H1 (cell line): Measurements from ENCODE around the gene NKAIN4. TPM values are rescaled to one million over a fixed set of nuclear protein-coding genes. Genes with fewer than 3 reads are reported as not detected.
A peak's percentile ranks its signal among the peaks of the same experiment; 100 is the strongest.

Source experiments
- CTCF ChIA-PET: fragments of 300-600 bp; sonication (Branson Sonifier 250); formaldehyde crosslinking; loops from one replicate; lab custom pipeline; 2021; ENCODE audit not compliant: partially characterized antibody; lab: Charles Lee
- POLR2A ChIA-PET: fragments of 300-600 bp; sonication (Branson Sonifier 250); formaldehyde crosslinking; loops from one replicate; lab custom pipeline; 2021; ENCODE audit warnings: inconsistent platforms; ENCODE audit not compliant: partially characterized antibody; lab: Charles Lee
- DNase-seq, 2 experiments: peaks; one replicate each; pipeline versions ENCODE4 v3.0.0 to v3.0.0-alpha.2; 2010 to 2022; ENCODE audit warnings: low spot score in 2 of 2, low read depth in 1 of 2, mixed read lengths in 1 of 2
- FAIRE-seq: peaks from 2 replicates; lab custom pipeline; 2011; peaks lifted over from hg19 to GRCh38; lab: Jason Lieb, UNC
- H2AFZ ChIP-seq: 2 replicates; pipeline ENCODE4 v1.8.1; 2012; ENCODE audit warnings: low read length, inconsistent platforms
- H2AK5ac ChIP-seq: 2 replicates; pipeline ENCODE4 v1.6.1; 2013; ENCODE audit warnings: low read depth, low read length
- H2BK120ac ChIP-seq: replicated peaks from 2 replicates; pipeline ENCODE3; 2013; ENCODE audit warnings: low read depth, low read length, inconsistent platforms
- H2BK12ac ChIP-seq: 2 replicates; pipeline ENCODE4 v1.6.1; 2013; ENCODE audit warnings: low read depth, low read length
- H2BK15ac ChIP-seq: 2 replicates; pipeline ENCODE4 v1.6.1; 2013; ENCODE audit warnings: low read length
- H2BK20ac ChIP-seq: 2 replicates; pipeline ENCODE4 v1.6.1; 2013; ENCODE audit warnings: low read length
- H2BK5ac ChIP-seq: 2 replicates; pipeline ENCODE4 v1.6.1; 2013; ENCODE audit warnings: low read depth, low read length
- H3K14ac ChIP-seq: 2 replicates; pipeline ENCODE4 v1.6.1; 2013; ENCODE audit warnings: inconsistent platforms; ENCODE audit not compliant: insufficient read length
- H3K18ac ChIP-seq: 2 replicates; pipeline ENCODE4 v1.6.1; 2013; ENCODE audit warnings: low read length; ENCODE audit errors: extremely low read depth
- H3K23ac ChIP-seq: 2 replicates; pipeline ENCODE4 v1.6.1; 2013; ENCODE audit warnings: inconsistent platforms; ENCODE audit not compliant: insufficient read length
- H3K23me2 ChIP-seq: 2 replicates; pipeline ENCODE4 v1.6.1; 2013; ENCODE audit warnings: low read depth, low read length
- H3K27ac ChIP-seq: 2 replicates; pipeline ENCODE4 v1.6.1; 2011; ENCODE audit warnings: low read depth, low read length, inconsistent platforms
- H3K27me3 ChIP-seq, 4 experiments: replicated peaks in 1 of 4; 1 replicate in 1 of 4; 2 replicates in 3 of 4; pipeline versions ENCODE4 v1.6.1 to v1.8.1; 2011 to 2013; ENCODE audit warnings: low read length in 3 of 4, mild to moderate bottlenecking in 3 of 4, inconsistent platforms in 2 of 4, mixed read lengths in 2 of 4, moderate library complexity in 1 of 4; ENCODE audit not compliant: control insufficient read depth in 3 of 4, insufficient read depth in 3 of 4; ENCODE audit errors: extremely low read depth in 1 of 4
- H3K36me3 ChIP-seq, 4 experiments: 2 replicates each; pipeline versions ENCODE4 v1.6.1 to v1.8.1; 2011 to 2013; ENCODE audit warnings: mild to moderate bottlenecking in 4 of 4, low read length in 3 of 4, moderate library complexity in 2 of 4, control low read depth in 1 of 4, inconsistent platforms in 1 of 4; ENCODE audit not compliant: insufficient read depth in 4 of 4, control insufficient read depth in 2 of 4
- H3K4ac ChIP-seq: replicated peaks from 2 replicates; pipeline ENCODE3; 2013; ENCODE audit warnings: low read length, low read depth, mixed read lengths, inconsistent platforms; ENCODE audit not compliant: insufficient read length
- H3K4me1 ChIP-seq, 4 experiments: replicated peaks in 1 of 4; 1 replicate in 1 of 4; 2 replicates in 3 of 4; pipeline versions ENCODE4 v1.6.1 to v1.8.1; 2011 to 2013; ENCODE audit warnings: low read length in 3 of 4, inconsistent platforms in 2 of 4, mixed read lengths in 1 of 4; ENCODE audit not compliant: insufficient read depth in 4 of 4, control insufficient read depth in 3 of 4
- H3K4me2 ChIP-seq, 2 experiments: 2 replicates each; pipeline versions ENCODE4 v1.6.1 to v1.8.1; 2011 to 2013; ENCODE audit warnings: low read depth in 2 of 2, low read length in 2 of 2, control low read depth in 1 of 2, inconsistent platforms in 1 of 2, mild to moderate bottlenecking in 1 of 2; ENCODE audit not compliant: insufficient read depth in 1 of 2
- H3K4me3 ChIP-seq, 4 experiments: fragments of 200-600, 300-600 bp in 1 of 4; sonication (generic), shearing (Covaris generic), sonication (Bioruptor Twin) in 1 of 4; 2 replicates each; pipeline versions ENCODE4 v1.5.1 to v1.8.1; 2011 to 2016; ENCODE audit warnings: low read length in 4 of 4, low read depth in 3 of 4, control low read depth in 2 of 4, inconsistent platforms in 2 of 4, mild to moderate bottlenecking in 2 of 4, mixed read lengths in 1 of 4, moderate library complexity in 1 of 4; ENCODE audit not compliant: insufficient read depth in 2 of 4; ENCODE audit errors: extremely low read depth in 1 of 4
- H3K56ac ChIP-seq: replicated peaks from 2 replicates; pipeline ENCODE3; 2013; ENCODE audit warnings: low read depth, mild to moderate bottlenecking, mixed read lengths, low read length, inconsistent platforms; ENCODE audit not compliant: insufficient read length
- H3K79me1 ChIP-seq: 2 replicates; pipeline ENCODE4 v1.6.1; 2013; ENCODE audit warnings: low read depth, low read length, control low read depth
- H3K79me2 ChIP-seq, 2 experiments: 2 replicates each; pipeline versions ENCODE4 v1.6.1 to v1.8.1; 2012 to 2013; ENCODE audit warnings: low read length in 2 of 2, mild to moderate bottlenecking in 2 of 2, inconsistent platforms in 1 of 2; ENCODE audit not compliant: insufficient read depth in 2 of 2, control insufficient read depth in 1 of 2
- H3K9ac ChIP-seq, 4 experiments: replicated peaks in 1 of 4; 1 replicate in 1 of 4; 2 replicates in 3 of 4; pipeline versions ENCODE4 v1.6.1 to v1.8.1; 2011 to 2013; ENCODE audit warnings: low read depth in 3 of 4, low read length in 3 of 4, control low read depth in 2 of 4, mild to moderate bottlenecking in 2 of 4, moderate library complexity in 2 of 4, inconsistent platforms in 1 of 4; ENCODE audit errors: extremely low read depth in 1 of 4
- H3K9me3 ChIP-seq, 2 experiments: 2 replicates each; pipeline versions ENCODE4 v1.6.1 to v1.8.1; 2012 to 2013; ENCODE audit warnings: mild to moderate bottlenecking in 2 of 2, moderate library complexity in 2 of 2, control low read depth in 1 of 2, inconsistent platforms in 1 of 2, low read depth in 1 of 2, low read length in 1 of 2, mixed read lengths in 1 of 2; ENCODE audit not compliant: insufficient read depth in 2 of 2
- H4K20me1 ChIP-seq, 2 experiments: replicated peaks in 1 of 2; 2 replicates each; pipeline versions ENCODE3 to v1.8.1; 2011 to 2013; ENCODE audit warnings: inconsistent platforms in 2 of 2, low read length in 2 of 2, mild to moderate bottlenecking in 1 of 2; ENCODE audit not compliant: insufficient read depth in 2 of 2, control insufficient read depth in 1 of 2
- H4K5ac ChIP-seq: 2 replicates; pipeline ENCODE4 v1.6.1; 2013; ENCODE audit warnings: low read length, low read depth, mixed read lengths, inconsistent platforms; ENCODE audit not compliant: insufficient read length
- H4K8ac ChIP-seq: 2 replicates; pipeline ENCODE4 v1.8.0; 2013; ENCODE audit warnings: mild to moderate bottlenecking, moderate library complexity, low read length, inconsistent platforms; ENCODE audit not compliant: insufficient read depth; ENCODE audit errors: extremely low read depth
- H4K91ac ChIP-seq: replicated peaks from 2 replicates; pipeline ENCODE3; 2013; ENCODE audit warnings: low read length, mixed read lengths, inconsistent platforms; ENCODE audit not compliant: insufficient read length
- CEBPB ChIP-seq: IDR thresholded peaks from 2 replicates; pipeline ENCODE4 v1.6.1; 2012; ENCODE audit warnings: low read depth, low read length
- CHD2 ChIP-seq: IDR thresholded peaks from 2 replicates; pipeline ENCODE4 v1.6.1; 2012; ENCODE audit warnings: low read length, improper control_type of control experiment
- FOSL1 ChIP-seq: IDR thresholded peaks from 2 replicates; pipeline ENCODE4 v1.6.1; 2011; ENCODE audit warnings: mild to moderate bottlenecking, low read depth, low read length, moderate library complexity; ENCODE audit not compliant: insufficient read depth
- POLR2A ChIP-seq, 2 experiments: IDR thresholded peaks; 1 replicate in 1 of 2; 2 replicates in 1 of 2; pipeline ENCODE4 v1.6.1; 2011; ENCODE audit warnings: low read depth in 2 of 2, low read length in 2 of 2, mild to moderate bottlenecking in 2 of 2; ENCODE audit errors: control extremely low read depth in 1 of 2
- WGBS, 2 experiments: shearing (Covaris generic) in 1 of 2; methylation state at CpG; one replicate each; pipeline versions ENCODE4 v1.1.6 to v1.1.7; 2013 to 2015; ENCODE audit warnings: low lambda C conversion rate in 2 of 2, mixed read lengths in 2 of 2, inconsistent platforms in 1 of 2, low coverage in 1 of 2, missing lambda C conversion rate in 1 of 2; ENCODE audit not compliant: insufficient replicate concordance in 2 of 2, insufficient coverage in 1 of 2, insufficient read length in 1 of 2; ENCODE audit errors: extremely low coverage in 1 of 2, missing lambda C conversion rate in 1 of 2; 5-methylcytosine and 5-hydroxymethylcytosine counted together
- polyA plus RNA-seq, 7 experiments: library from polyadenylated mRNA; depleted of rRNA in 3 of 7; stranded (reverse) in 5 of 7; unstranded in 2 of 7; fragments of >200 nt in 5 of 7; fragments of 200-250 nt in 2 of 7; gene quantifications; 1 replicate in 5 of 7; 2 replicates in 1 of 7; 4 replicates in 1 of 7; pipeline versions ENCODE4 v1.2.1 to v1.2.3, GENCODE V29; 2011 to 2013; ENCODE audit warnings: missing spikeins in 2 of 7, mixed read lengths in 2 of 7
- total RNA-seq: library from RNA; stranded (reverse); fragmentation: NEBNext Ultra II Directional; extraction: Animal tissue kit (Norgen Biotek cat#: 25700); gene quantifications from 2 replicates; pipeline ENCODE4 v1.2.1, GENCODE V29; 2021

The NKAIN4 gene
- total and polyA plus RNA-seq, 2 of the 8 experiments (the other 6 are each of a cell fraction or from before 2014, with no cell fraction given) = 6.9 to 17.0 TPM

DNA sequence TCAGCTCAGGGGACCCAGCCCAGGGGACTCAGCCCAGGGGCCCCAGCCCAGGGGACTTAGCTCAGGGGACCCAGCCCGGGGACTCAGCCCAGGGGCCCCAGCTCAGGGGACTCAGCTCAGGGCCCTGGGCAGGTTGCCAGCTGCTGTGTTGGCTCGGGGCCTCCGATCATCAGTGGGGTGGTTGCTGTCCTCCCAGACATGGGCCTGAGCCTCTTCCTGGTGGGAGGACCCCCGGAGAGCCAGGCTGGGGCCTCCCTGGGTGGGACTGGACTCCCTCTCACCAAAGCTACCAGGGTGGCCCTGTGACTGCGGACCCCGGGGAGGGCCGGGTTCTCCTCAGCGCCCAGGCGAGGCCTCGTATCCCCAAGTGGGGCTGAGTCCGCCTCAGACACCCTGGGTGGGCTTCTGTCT, 43.1 kb upstream of the NKAIN4 start:
- H4K8ac ChIP-seq = no peak overlapping the region; the same call in 1 of the 2 replicates
- no peak overlapping the region for H3K9ac ChIP-seq
- no peak overlapping the region for H2BK5ac ChIP-seq
- H3K18ac ChIP-seq = peak overlapping the region; percentile 48; the same call in 1 of the 2 replicates
- ChIA-PET POLR2A (interaction anchor here (0.6 to 2.8 kb wide), 5 partner anchors 44 to 73 kb away, joined by 3 to 7 read pairs (median 3); partner anchors contain the start of gene NKAIN4), CTCF (interaction anchor here (0.7 to 9.9 kb wide), 7 partner anchors 12 to 654 kb away, joined by 3 to 81 read pairs (median 9); no protein-coding TSS in a partner anchor)
- H3K56ac ChIP-seq = no peak overlapping the region
- peak overlapping the region; percentile 53 for H3K4ac ChIP-seq
- no peaks in the 10 kb centered on the region for H3K79me1 ChIP-seq
- no peak overlapping the region for H4K91ac ChIP-seq
- FAIRE-seq = no peak
- no peaks in the 10 kb centered on the region for H4K20me1 ChIP-seq
- 0 out of 2 replicates have a peak overlapping the region, but pooled peaks have one; percentile 53 for H2AK5ac ChIP-seq
- H3K36me3 ChIP-seq = no peaks in the 10 kb centered on the region
- no peak overlapping the region for H2BK20ac ChIP-seq
- no peak overlapping the region for H2BK120ac ChIP-seq
- H3K4me2 ChIP-seq = no peak overlapping the region
- no peaks in the 10 kb centered on the region for H3K9me3 ChIP-seq
- H3K4me1 ChIP-seq = peaks cover 0 to 24% (median 20%) of the 10 kb centered on the region in 4 experiments; a peak in 6 of 7 replicates
- no peak overlapping the region for H3K27ac ChIP-seq
- H3K79me2 ChIP-seq = no peaks in the 10 kb centered on the region
- no peak overlapping the region for H3K4me3 ChIP-seq
- no peak overlapping the region for H3K23ac ChIP-seq
- H2AFZ ChIP-seq = no peak overlapping the region
- TF ChIP-seq CHD2 = no peak
- no peak for TF ChIP-seq CEBPB
- TF ChIP-seq POLR2A (IDR thresholded peaks at IDR 0.05; ENCODE audit: control extremely low read depth in 1 of 2, low read depth in 2 of 2, low read length in 2 of 2) = no peak
- TF ChIP-seq FOSL1 = no peak
- H3K27me3 ChIP-seq = peaks cover 0 to 9% (median 4%) of the 10 kb centered on the region in 4 experiments; a peak in 3 of 7 replicates
- no peak overlapping the region for H3K14ac ChIP-seq
- H4K5ac ChIP-seq = no peak overlapping the region
- 94% methylated on average over 11 of the region's 11 CpGs; no CpG with 5 or more reads in 1 of the 2 experiments for WGBS, 2 experiments
- no peak overlapping the region for H2BK12ac ChIP-seq
- peaks cover 3% of the 10 kb centered on the region; the same call in 1 of the 2 replicates for H3K23me2 ChIP-seq
- 0 out of 2 replicates have a peak overlapping the region, but pooled peaks have one; percentile 61 for H2BK15ac ChIP-seq
- no peak for DNase-seq
